DLD1 (cell line): Measurements from ENCODE around the gene CCNC.

Source experiments
- in situ Hi-C: cut with HindIII; loops from 2 replicates; pipeline ENCODE4 v1.10.0; 2017; ENCODE audit warnings: low sequenced_read_pairs

The CCNC gene

DNA sequence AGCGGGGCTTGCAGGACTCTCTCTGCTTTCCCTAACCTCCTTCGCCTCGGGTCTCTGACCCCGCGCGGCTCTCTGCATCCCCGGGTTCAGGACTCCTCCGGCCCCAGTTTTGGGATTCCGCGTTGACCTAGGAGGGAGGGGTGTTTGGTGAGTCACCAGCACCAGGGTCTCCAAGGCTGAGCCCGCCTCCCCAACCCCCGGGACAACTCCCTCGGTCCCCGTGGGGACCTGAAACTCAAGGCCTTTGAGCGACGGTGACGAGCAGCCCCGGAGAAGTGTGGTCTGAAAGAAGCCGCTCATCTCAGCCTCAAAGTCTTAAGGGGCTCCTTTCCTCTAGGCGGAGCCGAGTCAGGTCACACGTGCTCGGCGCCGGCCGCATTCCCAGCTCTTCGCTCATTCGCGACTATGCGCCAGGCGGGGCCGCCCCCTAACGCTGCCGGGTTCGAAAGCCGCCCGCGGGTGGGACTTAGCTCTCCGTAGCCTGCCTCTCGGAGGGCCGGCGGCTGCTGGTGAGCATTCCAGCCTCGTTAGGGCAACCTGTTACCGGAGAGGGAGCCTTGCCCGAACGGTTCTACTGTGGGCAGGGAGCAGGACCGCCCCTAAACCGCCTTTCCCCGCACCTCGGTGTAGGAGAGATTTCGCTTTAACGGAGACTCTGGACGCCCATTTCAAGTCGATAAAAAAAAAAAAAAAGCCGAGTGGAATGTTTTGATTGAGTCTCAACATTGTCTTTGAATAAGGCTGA is 35.1 kb upstream of the CCNC start:
- in situ Hi-C loops, result no loop called here

DNA sequence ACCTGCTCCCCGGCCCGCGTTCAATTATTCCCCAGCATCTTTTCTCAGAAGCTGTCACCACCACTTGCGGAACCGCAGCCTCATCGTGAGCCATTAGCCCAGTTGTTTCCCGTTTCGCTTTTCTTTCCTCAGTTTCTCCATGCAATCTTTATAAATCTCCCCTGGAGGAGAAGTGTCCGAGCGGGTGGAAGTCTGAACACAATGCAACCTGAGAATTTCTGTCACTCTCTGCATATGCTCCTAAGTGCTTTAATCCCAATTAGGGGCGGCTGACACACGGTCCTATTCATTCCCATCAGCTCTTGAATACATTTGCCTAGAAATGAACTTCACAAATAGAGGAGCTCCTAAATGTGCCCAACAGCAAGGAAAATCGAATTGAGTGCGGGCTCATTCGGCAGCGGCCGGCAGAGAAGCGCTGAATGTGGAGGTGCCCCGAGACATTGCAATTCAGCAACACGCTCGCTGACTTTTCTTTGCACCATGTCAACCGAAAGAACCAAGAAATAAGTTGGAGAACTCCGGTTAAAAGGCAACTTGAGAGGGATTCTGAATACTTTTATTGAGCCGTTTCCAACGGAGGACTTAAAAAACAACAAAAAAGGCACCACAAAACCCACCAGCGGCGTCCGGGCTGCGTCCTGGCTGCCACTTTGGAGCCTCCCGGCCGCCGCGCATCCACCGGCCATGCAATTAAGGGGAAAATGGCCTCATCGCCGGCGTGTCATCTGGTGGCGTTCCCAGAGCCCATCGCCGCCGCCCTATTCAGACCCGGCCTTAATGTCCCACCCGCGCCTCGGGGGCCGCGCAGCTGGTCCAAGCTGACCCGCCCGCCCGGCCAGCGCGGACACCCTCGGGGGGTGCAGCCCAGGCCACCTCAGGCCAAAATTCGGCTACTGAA is 34.3 kb upstream of the CCNC start:
- in situ Hi-C loops, result no loop called here

DNA sequence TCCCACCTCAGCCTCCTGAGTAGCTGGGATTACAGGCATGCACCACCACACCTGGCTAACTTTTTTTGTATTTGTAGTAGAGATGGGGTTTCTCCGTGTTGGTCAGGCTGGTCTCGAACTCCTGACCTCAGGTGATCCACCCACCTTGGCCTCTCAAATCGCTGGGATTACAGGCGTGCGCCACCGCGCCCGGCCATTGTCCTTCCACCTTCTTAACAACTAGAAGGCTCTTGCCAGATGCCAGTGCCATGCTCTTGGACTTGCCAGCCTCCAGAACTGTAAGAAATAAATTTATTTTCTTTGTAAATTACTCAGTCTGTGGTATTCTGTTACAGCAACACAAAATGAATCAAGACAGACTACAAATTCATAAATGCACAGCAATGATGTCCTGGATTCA is 26.2 kb upstream of the CCNC start:
- in situ Hi-C loops, result loop anchor here (25.0 kb wide), 1 partner anchor 168 kb away; no protein-coding TSS in a partner anchor

DNA sequence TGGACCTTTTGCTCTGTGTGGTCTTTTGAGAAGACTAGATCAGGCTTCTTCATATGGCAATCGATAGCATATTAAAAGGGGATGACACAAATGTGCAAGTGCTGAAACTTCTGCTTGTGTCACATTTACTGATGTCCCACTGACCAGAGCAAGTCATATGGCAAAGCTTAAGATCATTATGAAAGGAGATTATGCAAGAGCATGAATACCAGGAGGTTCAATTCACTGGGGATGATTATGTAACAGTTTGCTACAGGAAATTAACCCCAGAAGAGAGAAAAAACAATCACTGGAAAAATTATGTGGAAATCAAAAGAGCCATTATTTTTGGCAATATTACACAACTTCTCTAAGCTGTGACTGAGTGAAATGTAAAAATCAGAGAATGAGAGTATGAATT is 24.4 kb upstream of the CCNC start:
- in situ Hi-C loops, result loop anchor here (25.0 kb wide), 1 partner anchor 169 kb away; no protein-coding TSS in a partner anchor

DNA sequence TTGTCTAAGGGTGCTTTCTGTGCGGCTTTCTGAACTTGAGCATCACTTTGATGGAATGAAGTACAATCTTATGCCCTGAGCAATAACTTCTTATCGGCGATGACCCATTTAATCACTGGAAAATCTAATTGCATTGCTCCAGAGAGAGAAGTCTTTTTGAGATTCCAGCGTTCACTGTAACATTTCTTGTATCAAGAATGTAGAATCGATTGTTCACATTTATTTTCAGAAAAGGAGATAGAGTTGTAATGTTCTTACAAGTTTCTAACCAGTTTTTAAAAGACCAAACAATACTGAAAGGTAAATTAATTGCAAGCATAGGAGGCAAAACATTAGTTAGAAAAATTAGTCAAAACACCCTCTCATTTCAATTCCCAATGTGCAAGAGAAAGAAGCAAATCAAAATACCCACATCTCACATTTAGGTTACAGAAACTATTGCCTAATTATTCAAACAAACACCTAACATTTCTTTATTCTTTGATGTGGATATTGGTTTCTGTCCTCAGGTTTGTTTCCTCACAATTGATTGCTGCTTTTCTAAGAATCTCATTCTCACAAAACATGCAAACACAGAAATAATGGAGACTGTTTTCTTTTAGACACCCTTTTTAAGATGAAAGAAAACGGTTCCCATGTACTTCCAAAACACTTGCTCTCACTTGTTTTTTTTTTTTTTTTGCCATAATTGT is 23.4 kb upstream of the CCNC start:
- in situ Hi-C loops, result loop anchor here (25.0 kb wide), 1 partner anchor 170 kb away; no protein-coding TSS in a partner anchor

DNA sequence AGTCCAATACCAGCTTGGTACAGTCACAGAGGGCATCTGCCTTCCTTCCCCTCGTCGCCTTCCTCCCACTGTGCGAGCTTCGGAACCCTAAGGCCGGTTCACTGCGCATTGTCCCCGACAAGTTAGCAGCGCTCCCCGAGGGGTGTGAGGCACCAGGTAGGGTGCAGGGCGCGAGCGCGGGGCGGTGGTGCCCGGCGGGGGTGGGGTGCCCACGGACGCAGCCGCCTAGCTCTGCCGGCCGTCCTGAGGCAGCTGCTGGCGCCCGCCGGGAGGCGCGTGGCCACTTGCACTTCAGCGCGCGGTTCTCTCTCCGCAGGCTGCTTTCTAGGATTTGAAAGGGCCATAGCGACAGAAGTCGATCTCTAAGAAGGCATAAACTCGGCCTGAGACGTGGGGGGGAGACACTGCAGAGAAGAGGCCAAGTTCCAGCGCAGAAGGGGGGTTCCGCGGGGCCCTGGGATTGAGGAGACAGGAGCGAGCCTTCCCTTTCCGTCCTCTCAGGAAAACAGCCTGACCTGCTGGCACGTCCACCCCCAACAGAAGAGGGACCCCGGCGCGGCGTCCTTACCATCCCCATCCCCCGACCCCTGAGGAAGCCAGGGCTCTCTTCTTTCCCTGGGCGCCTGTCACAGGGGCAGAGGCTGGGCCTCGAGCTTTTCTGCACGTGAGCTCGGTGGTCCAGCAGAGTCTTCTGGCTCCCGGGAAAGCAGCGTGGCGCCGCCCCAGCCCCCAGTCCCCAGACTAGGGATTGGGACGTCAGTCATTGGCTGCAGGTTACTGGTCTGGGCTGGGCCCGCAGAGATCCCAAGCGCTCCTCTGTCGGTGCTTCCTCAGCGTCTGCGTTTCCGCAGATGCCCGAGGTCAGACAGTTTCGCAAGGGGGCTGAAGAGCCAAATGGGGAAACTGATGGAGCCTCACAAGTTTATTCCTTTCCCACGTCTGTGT is 22.5 kb upstream of the CCNC start:
- in situ Hi-C loops, result loop anchor here (25.0 kb wide), 1 partner anchor 171 kb away; no protein-coding TSS in a partner anchor

DNA sequence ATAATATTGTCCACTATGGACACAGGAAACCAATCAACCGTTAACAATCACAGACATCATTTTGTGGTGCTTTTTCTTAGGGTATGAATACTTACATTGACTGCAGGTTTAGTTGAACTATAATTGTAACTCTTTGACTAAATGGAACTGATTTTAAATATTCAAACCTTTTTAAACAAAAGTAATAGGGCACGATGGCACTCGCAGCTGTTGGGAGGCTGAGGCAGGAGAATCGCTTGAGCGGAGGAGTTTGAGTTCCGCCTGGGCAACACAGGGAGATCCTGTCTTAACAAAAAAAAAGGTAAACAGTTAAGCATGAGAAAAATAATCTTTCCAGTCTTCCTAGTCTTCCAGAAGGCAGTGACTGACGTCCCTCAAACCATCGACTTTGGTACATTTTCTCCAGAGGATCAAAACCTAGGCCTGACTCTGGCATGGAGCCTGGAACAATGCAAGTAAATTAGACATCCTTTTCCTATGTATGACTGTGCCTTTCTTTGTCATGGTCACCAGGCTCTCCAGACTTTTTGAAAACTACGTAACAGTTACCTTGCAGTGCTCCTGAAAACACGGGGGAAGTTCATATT is 21.5 kb upstream of the CCNC start:
- in situ Hi-C loops, result loop anchor here (25.0 kb wide), 1 partner anchor 172 kb away; no protein-coding TSS in a partner anchor

DNA sequence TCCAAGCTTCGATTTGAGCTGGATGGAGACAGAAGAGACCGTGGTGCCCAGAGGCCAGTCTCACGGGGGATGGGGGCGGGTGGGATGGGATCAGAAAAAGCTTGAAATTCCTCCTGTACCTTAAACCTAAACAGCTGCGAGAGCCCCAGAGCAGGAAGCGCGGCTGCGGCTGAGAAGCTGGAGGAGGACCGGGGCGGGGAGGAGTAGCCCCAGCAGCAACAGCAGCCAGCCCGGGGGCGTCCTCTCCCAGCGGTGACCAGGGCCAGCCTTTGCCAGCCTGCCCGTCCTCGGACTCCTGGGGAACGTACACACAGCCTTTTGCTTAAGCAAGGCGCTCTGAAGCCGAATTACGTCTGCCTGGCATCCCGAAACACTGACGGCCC is 20.8 kb upstream of the CCNC start:
- in situ Hi-C loops, result loop anchor here (25.0 kb wide), 1 partner anchor 173 kb away; no protein-coding TSS in a partner anchor

DNA sequence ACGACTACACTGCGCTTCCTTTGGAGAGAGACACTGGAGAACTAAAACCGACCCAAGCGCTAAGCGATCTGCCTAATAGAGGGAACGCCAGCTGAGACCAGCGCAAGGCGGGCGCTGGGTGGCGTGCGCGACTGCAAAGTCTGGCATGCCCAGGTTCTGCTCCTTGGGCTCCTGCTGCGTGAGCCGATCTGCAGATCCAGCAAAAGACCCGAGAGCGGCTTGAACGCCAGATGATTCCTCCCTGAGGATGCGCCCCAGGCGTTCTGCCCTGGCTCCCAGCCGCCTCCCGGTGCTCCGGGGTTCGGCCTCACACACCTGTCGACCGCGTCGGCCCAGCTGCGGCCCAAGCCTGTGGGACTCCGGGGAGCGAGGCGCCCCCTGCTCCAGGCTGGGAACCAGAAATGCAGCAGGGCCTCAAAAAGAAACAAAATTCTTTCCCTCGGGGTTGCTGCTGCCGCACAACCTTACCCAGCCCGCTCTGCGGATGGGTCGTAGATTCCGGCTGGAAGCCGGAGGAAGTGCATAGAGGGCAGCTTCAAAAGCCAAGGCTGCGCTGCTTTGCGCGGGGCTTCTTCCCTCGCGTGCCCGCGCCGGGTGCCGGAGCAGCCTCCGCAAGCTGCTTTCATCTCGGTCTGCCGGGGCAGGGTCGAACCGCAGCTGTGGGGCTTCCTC is 20.3 kb upstream of the CCNC start:
- in situ Hi-C loops, result loop anchor here (25.0 kb wide), 1 partner anchor 174 kb away; no protein-coding TSS in a partner anchor

DNA sequence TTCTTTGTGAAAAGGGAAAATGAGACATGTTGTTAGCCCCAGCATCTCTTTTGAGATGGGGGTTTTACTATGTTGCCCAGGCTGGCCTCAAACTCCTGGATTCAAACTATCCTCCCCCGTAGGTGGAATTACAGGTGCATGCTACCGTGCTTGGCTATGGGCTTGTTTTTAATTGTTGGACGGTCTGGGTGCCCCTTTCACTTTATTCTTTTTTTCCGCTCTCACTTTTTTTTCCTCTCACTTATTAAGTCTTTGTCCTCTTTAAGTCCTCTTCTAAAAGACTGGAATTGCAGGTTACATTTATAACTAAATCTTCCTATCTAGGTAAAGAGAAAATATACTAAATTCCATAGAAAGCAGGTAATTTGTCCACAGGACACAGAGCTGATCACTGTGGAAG is 19.3 kb upstream of the CCNC start:
- in situ Hi-C loops, result loop anchor here (25.0 kb wide), 1 partner anchor 175 kb away; no protein-coding TSS in a partner anchor

DNA sequence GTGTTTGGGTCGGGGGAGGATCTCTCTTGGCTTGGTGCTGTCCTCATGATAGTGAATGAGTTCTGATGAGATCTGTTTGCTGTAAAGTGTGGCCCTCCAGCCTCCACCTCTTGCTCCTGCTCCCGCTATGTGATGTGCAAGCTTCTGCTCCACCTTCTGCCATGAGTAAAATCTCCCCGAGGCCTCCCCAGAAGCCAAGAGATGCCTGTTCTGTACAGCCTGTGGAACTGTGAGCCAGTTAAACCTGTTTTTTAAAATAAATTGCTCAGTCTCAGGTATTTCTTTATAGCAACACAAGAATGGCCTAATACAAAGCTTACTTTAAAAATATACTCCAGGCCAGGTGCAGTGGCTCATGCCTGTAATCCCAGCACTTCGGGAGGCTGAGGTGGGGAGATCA is 11.3 kb upstream of the CCNC start:
- in situ Hi-C loops, result loop anchor here (25.0 kb wide), 1 partner anchor 183 kb away; no protein-coding TSS in a partner anchor

DNA sequence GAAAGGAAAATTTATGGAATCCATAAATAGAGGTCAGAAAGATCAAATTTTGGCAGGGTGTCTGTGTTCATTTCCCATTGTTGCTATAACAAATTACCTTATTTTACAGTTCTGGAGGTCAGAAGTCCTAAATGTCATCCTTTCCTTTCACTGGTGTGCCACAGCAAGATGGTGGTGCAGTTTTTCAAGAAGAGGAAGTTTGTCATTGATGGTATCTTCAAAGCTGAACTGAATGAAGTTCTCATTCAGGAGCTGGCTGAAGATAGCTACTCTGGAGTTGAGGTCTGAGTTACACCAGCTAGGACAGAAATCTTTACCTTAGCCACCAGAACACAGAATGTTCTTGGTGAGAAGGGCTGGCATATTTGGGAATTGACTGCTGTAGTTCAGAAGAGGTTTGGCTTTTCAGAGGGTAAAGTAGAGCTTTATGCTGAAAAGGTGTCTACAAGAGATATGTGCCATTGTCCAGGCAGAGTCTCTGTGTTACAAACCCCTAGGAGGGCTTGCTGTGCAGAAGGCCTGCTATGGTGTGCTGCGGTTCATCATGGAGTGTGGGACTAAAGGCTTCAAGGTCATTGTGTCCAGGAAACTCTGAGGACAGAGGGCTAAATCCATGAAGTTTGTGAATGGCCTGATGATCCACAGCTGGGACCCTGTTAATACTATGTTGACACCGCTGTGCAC is 7.2 kb upstream of the CCNC start:
- in situ Hi-C loops, result loop anchor here (25.0 kb wide), 1 partner anchor 187 kb away; no protein-coding TSS in a partner anchor

DNA sequence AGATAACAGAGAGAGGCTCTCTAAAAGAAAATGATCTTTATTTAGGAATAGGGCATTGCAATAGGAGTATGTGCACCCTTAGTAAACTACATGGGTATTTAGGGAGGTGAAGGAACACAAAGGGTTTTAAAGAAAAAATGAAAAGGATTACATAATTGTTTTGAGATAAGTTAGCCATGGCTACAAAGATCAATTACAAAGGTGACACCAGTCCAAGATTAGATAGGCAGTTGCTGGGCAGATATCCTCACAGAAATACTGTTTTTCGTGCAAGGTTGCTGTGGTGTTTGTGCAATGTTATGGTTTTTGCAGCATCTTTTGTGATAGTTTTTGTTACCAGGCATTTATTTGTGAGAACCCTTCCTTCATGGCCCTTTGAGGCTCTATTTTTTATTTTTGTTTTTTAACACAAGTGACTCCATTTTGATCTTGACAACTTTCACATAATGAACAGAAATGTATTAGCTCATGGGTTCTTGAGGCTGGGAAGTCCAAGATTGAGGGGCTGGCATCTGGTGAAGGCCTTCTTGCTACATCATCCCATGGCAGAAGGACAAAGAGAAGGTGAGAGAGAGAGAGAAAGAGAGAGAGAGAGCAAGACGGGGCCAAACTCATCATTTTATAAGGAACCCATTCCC is 5.6 kb upstream of the CCNC start:
- in situ Hi-C loops, result no loop called here

DNA sequence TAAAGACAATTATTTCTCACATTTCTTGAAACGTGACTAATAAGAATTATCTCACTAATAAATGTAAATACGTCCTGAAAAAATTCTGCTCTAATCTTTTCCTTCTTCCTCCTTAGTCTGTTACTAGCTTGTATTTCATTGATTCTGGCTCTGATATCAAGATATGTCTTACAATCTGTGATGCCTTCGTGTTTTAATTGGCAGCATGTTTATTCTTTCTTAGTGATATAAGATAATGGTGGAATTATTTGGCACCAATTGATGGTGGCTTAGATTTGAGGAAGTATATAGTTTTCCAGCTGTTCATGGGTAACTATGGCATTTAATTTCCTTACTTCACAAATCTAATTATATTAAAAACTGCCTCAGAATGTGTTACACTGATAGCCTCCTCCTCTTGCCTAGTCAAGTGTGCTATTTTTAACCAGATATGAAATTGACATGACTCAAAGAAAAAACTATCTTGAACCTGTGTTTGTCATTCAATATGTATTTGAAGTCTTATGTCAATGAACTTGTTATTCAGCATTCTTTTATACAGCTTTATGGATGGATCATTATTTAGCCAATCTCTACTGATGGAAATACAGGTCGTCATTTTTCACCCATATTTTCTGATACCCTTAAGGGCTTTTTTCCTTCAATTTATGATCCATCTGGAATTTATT is 5.3 kb downstream of the CCNC start:
- in situ Hi-C loops, result no loop called here

DNA sequence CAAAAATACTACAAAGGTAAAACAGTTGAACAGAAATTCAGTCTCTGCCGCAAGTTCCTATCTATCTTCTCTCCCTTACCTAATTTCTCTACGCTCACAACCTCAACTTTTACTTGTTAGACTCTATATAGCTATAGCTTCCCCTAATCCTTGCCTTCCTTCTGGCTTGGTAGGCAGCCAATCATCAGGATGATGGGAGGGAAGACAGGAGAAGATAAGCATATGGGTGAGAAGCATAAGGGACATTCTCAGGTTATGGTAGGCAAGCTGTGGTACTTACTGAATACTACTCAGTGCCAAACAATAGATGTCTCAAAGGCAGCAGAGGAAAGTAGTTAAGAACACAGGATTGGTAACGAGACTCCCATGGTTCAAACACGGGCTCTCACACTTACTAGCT is 7.8 kb downstream of the CCNC start:
- in situ Hi-C loops, result no loop called here

DNA sequence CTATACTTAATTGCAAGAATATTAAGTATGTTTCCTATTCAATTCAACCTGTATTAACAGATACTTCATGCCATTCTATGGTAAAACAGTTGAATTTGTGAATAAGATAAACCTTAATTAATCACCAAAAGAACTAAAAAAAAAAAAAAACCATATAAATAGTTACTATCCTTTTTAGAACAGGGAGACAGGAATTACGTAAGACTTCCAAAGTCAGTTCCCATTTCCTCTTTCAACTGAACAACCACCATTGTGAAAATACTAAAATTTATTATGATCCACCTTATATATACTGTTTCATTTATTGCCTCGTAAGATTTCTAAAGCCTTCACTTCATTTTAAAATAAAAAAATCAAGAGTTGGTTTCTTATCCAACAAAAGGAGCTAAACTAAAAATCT is 9.4 kb downstream of the CCNC start:
- in situ Hi-C loops, result no loop called here

DNA sequence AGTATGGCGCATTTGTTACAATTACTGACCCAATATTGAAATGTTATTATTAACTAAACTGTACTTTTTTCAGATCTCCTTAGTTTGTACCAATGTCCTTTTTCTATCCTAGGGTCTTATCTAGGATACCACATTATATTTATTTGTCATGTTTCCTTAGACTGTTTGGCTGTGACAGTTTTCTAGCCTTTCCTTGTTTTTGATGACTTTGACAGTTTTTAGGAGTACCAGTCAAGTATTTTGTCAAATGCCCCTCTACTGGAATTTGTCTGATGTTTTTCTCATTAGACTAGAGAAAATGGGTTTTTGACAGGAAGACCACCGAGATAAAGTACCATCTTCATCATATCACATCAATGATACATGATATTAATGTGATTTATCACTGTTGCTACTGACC is 14.6 kb downstream of the CCNC start:
- in situ Hi-C loops, result no loop called here
